ENCODE data around the gene FCGBP.
"Not testable (repeated sequence)": the region's sequence is repeated elsewhere in the genome, so short reads cannot be mapped to it uniquely, and the experiment has no call there.

The FCGBP gene

GRCh38 chr19:39934584-39935363 is at the start of gene FCGBP:
FCGBP (minus strand) TSS chr19:39934634.
- DNase-seq = no peak

GRCh38 chr19:39983695-39984300 is 49.4 kb upstream of the FCGBP start:
- DNase-seq = no peak

- no peak for DNase-seq
Observed at GRCh38 chr19:39982883-39983282, 48.4 kb upstream of the FCGBP start.

- DNase-seq = no peak
Observed at GRCh38 chr19:39974377-39975155, 40.1 kb upstream of the FCGBP start.

- DNase-seq = no peak
Observed at GRCh38 chr19:39971380-39972035, 37.1 kb upstream of the FCGBP start.

GRCh38 chr19:39970675-39971379 is 36.4 kb upstream of the FCGBP start, which contains the start of gene PSMC4:
PSMC4 (plus strand) TSS chr19:39971165; CDS start chr19:39971203, 38 bp downstream.
- DNase-seq = peak; percentile 91

- DNase-seq = no peak
Observed at GRCh38 chr19:39970425-39970674, 35.9 kb upstream of the FCGBP start.

GRCh38 chr19:39969681-39970424 is 35.4 kb upstream of the FCGBP start:
- DNase-seq = no peak

GRCh38 chr19:39969266-39969665 is 34.8 kb upstream of the FCGBP start:
- no peak for DNase-seq

- DNase-seq = no peak
Observed at GRCh38 chr19:39968789-39969188, 34.4 kb upstream of the FCGBP start.

GRCh38 chr19:39967561-39967960 is 33.1 kb upstream of the FCGBP start:
- DNase-seq = no peak

GRCh38 chr19:39966617-39967016 is 32.2 kb upstream of the FCGBP start:
- no peak for DNase-seq

GRCh38 chr19:39963898-39964297 is 29.5 kb upstream of the FCGBP start:
- DNase-seq = no peak

GRCh38 chr19:39959407-39959806 is 25.0 kb upstream of the FCGBP start:
- DNase-seq = not testable (repeated sequence)

- DNase-seq = not testable (repeated sequence)
Observed at GRCh38 chr19:39958942-39959341, 24.5 kb upstream of the FCGBP start.

- not testable (repeated sequence) for DNase-seq
Observed at GRCh38 chr19:39957886-39958285, 23.5 kb upstream of the FCGBP start.

- DNase-seq = no peak
Observed at GRCh38 chr19:39953915-39954314, 19.5 kb upstream of the FCGBP start.

- no peak for DNase-seq
Observed at GRCh38 chr19:39951686-39952085, 17.3 kb upstream of the FCGBP start.

- DNase-seq = no peak
Observed at GRCh38 chr19:39951065-39951650, 16.7 kb upstream of the FCGBP start.

- no peak for DNase-seq
Observed at GRCh38 chr19:39949026-39949747, 14.8 kb upstream of the FCGBP start.

- no peak for DNase-seq
Observed at GRCh38 chr19:39946532-39946931, 12.1 kb upstream of the FCGBP start.

All from KG1 (cell line).